Measurements from ENCODE around the gene TNNI2.
"Not testable (repeated sequence)": the region's sequence is repeated elsewhere in the genome, so short reads cannot be mapped to it uniquely, and the experiment has no call there.

The TNNI2 gene

GRCh38 chr11:1870721-1871466, 32.1 kb downstream of the TNNI2 start:
- no peak overlapping the region for H3K4me3 ChIP-seq (replicated peaks; ENCODE audit: low read depth, low read length)
- no peak for DNase-seq (ENCODE audit: extremely low read depth, insufficient read length)

GRCh38 chr11:1871531-1871930, 32.8 kb downstream of the TNNI2 start:
- DNase-seq (ENCODE audit: extremely low read depth, insufficient read length) = no peak
- Histone ChIP-seq H3K36me3 (ENCODE audit: control insufficient read depth, insufficient read depth, low read length) (peaks cover 19% of the 10 kb centered on the region), H3K4me3 (replicated peaks; ENCODE audit: low read depth, low read length) (no peak overlapping the region), H3K27me3 (replicated peaks; ENCODE audit: control insufficient read depth, insufficient read depth, low read length) (no peaks in the 10 kb centered on the region)
- no peak for TF ChIP-seq CTCF (IDR thresholded peaks at IDR 0.05; ENCODE audit: insufficient read depth, low read length, poor library complexity, severe bottlenecking)

More at GRCh38 chr11:1870721-1871466, 32.1 kb downstream of the TNNI2 start:
- Histone ChIP-seq H3K36me3 (ENCODE audit: control insufficient read depth, insufficient read depth, low read length) (peaks cover 22% of the 10 kb centered on the region), H3K27me3 (replicated peaks; ENCODE audit: control insufficient read depth, insufficient read depth, low read length) (no peaks in the 10 kb centered on the region)
- no peak for TF ChIP-seq CTCF (IDR thresholded peaks at IDR 0.05; ENCODE audit: insufficient read depth, low read length, poor library complexity, severe bottlenecking)

GRCh38 chr11:1872267-1872985, 33.6 kb downstream of the TNNI2 start:
- DNase-seq (ENCODE audit: extremely low read depth, insufficient read length) = no peak
- H3K4me3 ChIP-seq (replicated peaks; ENCODE audit: low read depth, low read length) = no peak overlapping the region
- H3K27me3 ChIP-seq (replicated peaks; ENCODE audit: control insufficient read depth, insufficient read depth, low read length) = no peaks in the 10 kb centered on the region
- no peak for TF ChIP-seq CTCF (IDR thresholded peaks at IDR 0.05; ENCODE audit: insufficient read depth, low read length, poor library complexity, severe bottlenecking)
- H3K36me3 ChIP-seq (ENCODE audit: control insufficient read depth, insufficient read depth, low read length) = peaks cover 14% of the 10 kb centered on the region

GRCh38 chr11:1873048-1873812, 34.4 kb downstream of the TNNI2 start:
- no peak for DNase-seq (ENCODE audit: extremely low read depth, insufficient read length)
- peaks cover 14% of the 10 kb centered on the region for H3K36me3 ChIP-seq (ENCODE audit: control insufficient read depth, insufficient read depth, low read length)
- no peaks in the 10 kb centered on the region for H3K27me3 ChIP-seq (replicated peaks; ENCODE audit: control insufficient read depth, insufficient read depth, low read length)
- no peak for TF ChIP-seq CTCF (IDR thresholded peaks at IDR 0.05; ENCODE audit: insufficient read depth, low read length, poor library complexity, severe bottlenecking)
- H3K4me3 ChIP-seq (replicated peaks; ENCODE audit: low read depth, low read length) = no peak overlapping the region

- H3K36me3 ChIP-seq (ENCODE audit: control insufficient read depth, insufficient read depth, low read length) = peaks cover 11% of the 10 kb centered on the region
- H3K27me3 ChIP-seq (replicated peaks; ENCODE audit: control insufficient read depth, insufficient read depth, low read length); DNase-seq (ENCODE audit: extremely low read depth, insufficient read length); H3K4me3 ChIP-seq (replicated peaks; ENCODE audit: low read depth, low read length): not testable (repeated sequence)
Measured at GRCh38 chr11:1873813-1874150, 35.0 kb downstream of the TNNI2 start.

- H3K4me3 ChIP-seq (replicated peaks; ENCODE audit: low read depth, low read length); H3K27me3 ChIP-seq (replicated peaks; ENCODE audit: control insufficient read depth, insufficient read depth, low read length); DNase-seq (ENCODE audit: extremely low read depth, insufficient read length); H3K36me3 ChIP-seq (ENCODE audit: control insufficient read depth, insufficient read depth, low read length): not testable (repeated sequence)
Measured at GRCh38 chr11:1874441-1875092, 35.8 kb downstream of the TNNI2 start.

Data from GM06990 (cell line).